T-cell (primary cell): ENCODE results near the gene SPINK1. TPM values are rescaled to one million over a fixed set of nuclear protein-coding genes. Genes with fewer than 3 reads are reported as not detected.
"Not testable (repeated sequence)": the region's sequence is repeated elsewhere in the genome, so short reads cannot be mapped to it uniquely, and the experiment has no call there.

ENCODE experiments used
- ATAC-seq, 4 experiments: fragments of 200-7000 bp in 3 of 4; fragments of 150-1000 bp in 1 of 4; cut with Tn5 transposase; replicated peaks in 1 of 4; 1 replicate in 3 of 4; 2 replicates in 1 of 4; pipeline ENCODE4 v1.10.0; 2021; ENCODE audit warnings: moderate library complexity in 3 of 4, mild to moderate bottlenecking in 2 of 4, moderate number of reproducible peaks in 1 of 4
- CTCF ChIA-PET, 2 donors: fragments of 300-600 bp; sonication (Branson Sonifier 250); formaldehyde crosslinking; loops; one replicate each; lab custom pipeline; 2022; ENCODE audit warnings: antibody characterized with exemption in 2 of 2; lab: Charles Lee
- POLR2A ChIA-PET, 2 donors: fragments of 300-600 bp; sonication (Branson Sonifier 250); formaldehyde crosslinking; loops; one replicate each; lab custom pipeline; 2022; ENCODE audit warnings: antibody characterized with exemption in 2 of 2; lab: Charles Lee
- DNase-seq, 35 experiments: peaks; one replicate each; pipeline versions ENCODE4 v3.0.0 to v3.0.0-alpha.2; 2013 to 2023
- H3K27ac ChIP-seq: one replicate; pipeline ENCODE4 v1.5.1; 2013; ENCODE audit warnings: low read length
- H3K27me3 ChIP-seq, 2 experiments: replicated peaks in 1 of 2; 1 replicate in 1 of 2; 2 replicates in 1 of 2; pipeline versions ENCODE4 v1.6.1 to v1.7.0; 2013; ENCODE audit warnings: low read length in 1 of 2, mixed read lengths in 1 of 2; ENCODE audit not compliant: control insufficient read depth in 2 of 2, insufficient read depth in 2 of 2; ENCODE audit errors: extremely low read depth in 1 of 2
- H3K36me3 ChIP-seq, 2 donors: 1 replicate in 1 of 2; 2 replicates in 1 of 2; pipeline versions ENCODE4 v1.6.1 to v1.7.0; 2013; ENCODE audit warnings: low read length in 1 of 2; ENCODE audit not compliant: control insufficient read depth in 2 of 2, insufficient read depth in 1 of 2; ENCODE audit errors: extremely low read depth in 1 of 2
- H3K4me1 ChIP-seq, 2 experiments: 1 replicate in 1 of 2; 2 replicates in 1 of 2; pipeline versions ENCODE4 v1.6.1 to v1.7.0; 2013; ENCODE audit warnings: low read length in 2 of 2, mixed read lengths in 1 of 2; ENCODE audit not compliant: insufficient read depth in 2 of 2, control insufficient read depth in 1 of 2; ENCODE audit errors: extremely low read depth in 1 of 2
- H3K4me3 ChIP-seq, 2 donors: 1 replicate in 1 of 2; 2 replicates in 1 of 2; pipeline versions ENCODE4 v1.5.1 to v1.7.0; 2013; ENCODE audit warnings: mild to moderate bottlenecking in 2 of 2, low read length in 1 of 2, moderate library complexity in 1 of 2; ENCODE audit not compliant: control insufficient read depth in 1 of 2; ENCODE audit errors: extremely low read depth in 1 of 2
- H3K9me3 ChIP-seq: 2 replicates; pipeline ENCODE4 v1.7.0; 2013
- H3K27ac Mint-ChIP-seq, 2 donors: one replicate each; pipeline ENCODE4 v1.8.0; 2020 to 2021; ENCODE audit warnings: mild to moderate bottlenecking in 2 of 2, mixed read lengths in 2 of 2
- H3K27me3 Mint-ChIP-seq, 2 donors: one replicate each; pipeline ENCODE4 v1.8.0; 2021 to 2022; ENCODE audit warnings: mixed read lengths in 2 of 2
- H3K36me3 Mint-ChIP-seq: one replicate; pipeline ENCODE4 v1.8.0; 2021; ENCODE audit warnings: mixed read lengths
- H3K4me1 Mint-ChIP-seq, 3 donors: one replicate each; pipeline ENCODE4 v1.8.0; 2020 to 2022; ENCODE audit warnings: mixed read lengths in 3 of 3, mild to moderate bottlenecking in 1 of 3
- H3K4me3 Mint-ChIP-seq, 3 donors: one replicate each; pipeline ENCODE4 v1.8.0; 2020 to 2022; ENCODE audit warnings: mild to moderate bottlenecking in 3 of 3, mixed read lengths in 3 of 3, moderate library complexity in 3 of 3
- H3K9me3 Mint-ChIP-seq, 3 donors: one replicate each; pipeline ENCODE4 v1.8.0; 2020 to 2022; ENCODE audit warnings: mixed read lengths in 3 of 3
- WGBS: methylation state at CpG from one replicate; pipeline ENCODE4 v1.1.5; 2013; ENCODE audit warnings: missing lambda C conversion rate; ENCODE audit not compliant: insufficient coverage; 5-methylcytosine and 5-hydroxymethylcytosine counted together
- total RNA-seq, 35 experiments: library from RNA in 6 of 35; stranded (reverse) in 6 of 35; fragments of 120-200 nt in 1 of 35; gene quantifications; one replicate each; pipeline versions ENCODE4 v1.2.1 to v1.2.4 and lab custom pipeline; 2013 to 2026

Gene SPINK1
- total RNA-seq, 5 donors from 2014 or later (not counting 1 experiment from before 2014, with no cell fraction given), result 7.4 to 8.8 (median 8.8) TPM; not detected in 2

DNA sequence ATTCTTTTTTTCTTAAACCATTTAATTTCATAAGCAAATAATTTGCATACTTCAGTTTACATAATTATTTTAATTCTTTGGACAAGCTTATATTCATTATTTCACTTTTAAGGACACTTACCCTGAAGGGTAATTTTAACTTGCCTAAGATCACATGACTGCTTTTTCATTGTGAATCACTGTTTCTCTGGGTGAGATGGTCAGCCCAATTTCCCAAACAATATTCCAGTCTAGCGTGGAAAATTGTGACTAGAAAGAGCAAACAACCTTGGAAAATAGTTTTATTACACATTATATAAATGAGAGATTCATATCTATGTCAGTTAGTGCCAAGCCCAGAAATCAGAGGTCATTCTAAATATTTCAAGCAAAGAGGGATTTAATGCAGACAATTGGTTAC is 27.5 kb downstream of the SPINK1 start:
- H3K4me1 ChIP-seq, result peaks cover 2 to 7% of the 10 kb centered on the region in 2 experiments
- no peaks in the 10 kb centered on the region for H3K9me3 ChIP-seq
- no peaks in the 10 kb centered on the region for H3K27me3 ChIP-seq
- Mint-ChIP-seq H3K27ac (no peak overlapping the region), H3K36me3 (no peaks in the 10 kb centered on the region), H3K9me3 (no peaks in the 10 kb centered on the region), H3K4me3 (no peak overlapping the region), H3K4me1 (peaks cover 7 to 19% (median 9%) of the 10 kb centered on the region in 3 donors), H3K27me3 (peaks cover 0 to 5% of the 10 kb centered on the region in 2 donors)
- DNase-seq (no peak), ATAC-seq (no peak)
- ChIA-PET CTCF (no interaction called here), POLR2A (no interaction called here)
- H3K36me3 ChIP-seq, result no peaks in the 10 kb centered on the region
- H3K27ac ChIP-seq, result no peak overlapping the region
- H3K4me3 ChIP-seq, result no peak overlapping the region
- no CpG with 5 or more reads among the region's 1 CpG for WGBS

DNA sequence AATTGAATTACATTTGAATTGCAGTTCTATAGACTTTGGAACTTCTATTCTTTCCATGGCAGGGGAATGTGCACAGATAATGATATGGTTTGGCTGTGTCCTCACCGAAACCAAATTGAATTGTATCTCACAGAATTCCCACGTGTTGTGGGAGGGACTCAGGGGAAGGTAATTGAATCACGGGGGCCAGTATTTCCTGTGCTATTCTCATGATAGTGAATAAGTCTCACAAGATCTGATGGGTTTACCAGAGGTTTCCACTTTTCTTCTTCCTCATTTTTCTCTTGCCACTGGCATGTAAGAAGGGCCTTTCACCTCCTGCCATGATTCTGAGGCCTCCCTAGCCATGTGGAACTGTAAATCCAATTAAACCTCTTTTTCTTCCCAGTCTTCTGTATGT is 28.3 kb downstream of the SPINK1 start:
- H3K4me3 ChIP-seq, H3K36me3 ChIP-seq, H3K9me3 ChIP-seq, H3K4me3 Mint-ChIP-seq, H3K4me1 ChIP-seq, H3K9me3 Mint-ChIP-seq, CTCF ChIA-PET, H3K27ac Mint-ChIP-seq, H3K27ac ChIP-seq, POLR2A ChIA-PET, DNase-seq, H3K27me3 Mint-ChIP-seq, H3K36me3 Mint-ChIP-seq, ATAC-seq, H3K27me3 ChIP-seq: not testable (repeated sequence)
- H3K4me1 Mint-ChIP-seq, result peaks cover 7 to 19% (median 9%) of the 10 kb centered on the region in 3 donors
- 60% methylated on average over 1 of the region's 3 CpGs for WGBS

GRCh38 chr5:147801461-147801860 is 30.0 kb downstream of the SPINK1 start:
- H3K27me3 ChIP-seq, result no peaks in the 10 kb centered on the region
- H3K4me3 Mint-ChIP-seq, result no peak overlapping the region
- no peaks in the 10 kb centered on the region for H3K36me3 Mint-ChIP-seq
- ChIA-PET CTCF (no interaction called here), POLR2A (no interaction called here)
- H3K27me3 Mint-ChIP-seq, result peaks cover 0 to 5% of the 10 kb centered on the region in 2 donors
- no peak overlapping the region for H3K4me3 ChIP-seq
- H3K9me3 ChIP-seq, result no peaks in the 10 kb centered on the region
- no CpG with 5 or more reads among the region's 1 CpG for WGBS
- H3K36me3 ChIP-seq, result no peaks in the 10 kb centered on the region
- ATAC-seq (no peak), DNase-seq (no peak)
- no peaks in the 10 kb centered on the region for H3K9me3 Mint-ChIP-seq
- H3K27ac Mint-ChIP-seq, result no peak overlapping the region
- H3K4me1 ChIP-seq, result peaks cover 2 to 7% of the 10 kb centered on the region in 2 experiments
- no peak overlapping the region for H3K27ac ChIP-seq
- peaks cover 7 to 19% (median 9%) of the 10 kb centered on the region in 3 donors for H3K4me1 Mint-ChIP-seq

GRCh38 chr5:147800491-147800890 is 31.0 kb downstream of the SPINK1 start:
- no peaks in the 10 kb centered on the region for H3K36me3 Mint-ChIP-seq
- ChIA-PET POLR2A (interaction anchor here in 1 of 2 donors (0.5 kb wide), 1 partner anchor 19 kb away, joined by 3 read pairs; no protein-coding TSS in a partner anchor), CTCF (no interaction called here)
- H3K4me3 ChIP-seq, result no peak overlapping the region
- ATAC-seq (no peak), DNase-seq (no peak)
- H3K27ac Mint-ChIP-seq, result no peak overlapping the region
- peaks cover 2 to 7% of the 10 kb centered on the region in 2 experiments for H3K4me1 ChIP-seq
- peaks cover 7 to 17% (median 9%) of the 10 kb centered on the region in 3 donors for H3K4me1 Mint-ChIP-seq
- no CpG with 5 or more reads among the region's 3 CpGs for WGBS
- H3K9me3 Mint-ChIP-seq, result no peaks in the 10 kb centered on the region
- H3K9me3 ChIP-seq, result no peaks in the 10 kb centered on the region
- H3K36me3 ChIP-seq, result no peaks in the 10 kb centered on the region
- H3K27ac ChIP-seq, result no peak overlapping the region
- H3K4me3 Mint-ChIP-seq, result no peak overlapping the region
- H3K27me3 Mint-ChIP-seq, result peaks cover 0 to 10% of the 10 kb centered on the region in 2 donors
- no peaks in the 10 kb centered on the region for H3K27me3 ChIP-seq

DNA sequence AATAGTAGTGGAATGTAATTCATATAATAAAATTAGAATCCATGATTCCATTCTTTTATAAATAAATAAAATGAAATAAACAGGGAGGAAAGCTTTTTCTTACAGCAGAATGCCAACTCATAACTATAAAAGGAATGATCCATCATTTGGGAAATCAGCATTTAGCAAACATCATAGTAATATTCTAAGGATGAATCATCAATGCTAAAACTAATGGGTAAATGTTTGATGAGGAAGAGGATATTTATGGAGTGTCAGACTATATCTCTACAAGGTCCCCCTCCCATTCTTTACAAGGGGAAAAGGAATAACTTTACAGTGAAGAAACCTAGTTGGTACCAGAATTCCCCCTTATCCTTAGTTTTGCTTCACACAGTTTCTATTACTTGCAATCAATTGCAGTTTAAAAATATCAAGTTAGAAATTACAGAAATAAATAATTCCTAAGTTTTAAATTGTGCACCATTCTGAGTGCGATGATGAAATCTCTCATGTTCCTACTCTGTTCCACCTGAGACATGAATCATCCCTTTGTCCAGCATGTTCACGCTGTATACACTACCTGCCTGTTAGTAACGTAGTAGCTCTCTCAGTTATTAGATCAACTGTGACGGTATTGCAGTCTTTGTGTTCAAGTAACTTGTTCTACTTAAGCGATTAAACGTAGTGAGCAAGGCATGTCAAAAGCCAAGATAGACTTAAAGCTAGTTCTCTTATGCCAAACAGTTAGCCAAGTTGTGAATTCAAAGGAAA is 34.7 kb downstream of the SPINK1 start:
- DNase-seq (no peak), ATAC-seq (no peak)
- Histone ChIP-seq H3K27me3 (no peaks in the 10 kb centered on the region), H3K27ac (no peak overlapping the region), H3K36me3 (no peaks in the 10 kb centered on the region), H3K9me3 (no peaks in the 10 kb centered on the region), H3K4me1 (no peaks in the 10 kb centered on the region), H3K4me3 (no peak overlapping the region)
- Mint-ChIP-seq H3K27ac (no peak overlapping the region), H3K27me3 (peaks cover 3 to 13% of the 10 kb centered on the region in 2 donors), H3K36me3 (no peaks in the 10 kb centered on the region), H3K9me3 (no peaks in the 10 kb centered on the region), H3K4me3 (no peak overlapping the region), H3K4me1 (no peaks in the 10 kb centered on the region)
- WGBS, result 100% methylated on average over 2 of the region's 6 CpGs
- ChIA-PET POLR2A (no interaction called here), CTCF (no interaction called here)

GRCh38 chr5:147791181-147791580 is 40.3 kb downstream of the SPINK1 start:
- Histone ChIP-seq H3K9me3 (no peaks in the 10 kb centered on the region), H3K27ac (no peak overlapping the region), H3K27me3 (no peaks in the 10 kb centered on the region), H3K36me3 (no peaks in the 10 kb centered on the region), H3K4me1 (no peaks in the 10 kb centered on the region), H3K4me3 (no peak overlapping the region)
- Mint-ChIP-seq H3K27ac (no peak overlapping the region), H3K4me3 (no peak overlapping the region), H3K4me1 (no peaks in the 10 kb centered on the region), H3K36me3 (no peaks in the 10 kb centered on the region), H3K27me3 (peaks cover 3 to 8% of the 10 kb centered on the region in 2 donors), H3K9me3 (no peaks in the 10 kb centered on the region)
- DNase-seq, result no peak
- ChIA-PET POLR2A (no interaction called here), CTCF (no interaction called here)
- 97% methylated on average over 5 of the region's 6 CpGs for WGBS
- ATAC-seq, result no peak
